H1 (cell line): ENCODE results near the gene SESN1. TPM values are rescaled to one million over a fixed set of nuclear protein-coding genes. Genes with fewer than 3 reads are reported as not detected.

ENCODE experiments used
- CTCF ChIA-PET: fragments of 300-600 bp; sonication (Branson Sonifier 250); formaldehyde crosslinking; loops from one replicate; lab custom pipeline; 2021; ENCODE audit not compliant: partially characterized antibody; lab: Charles Lee
- POLR2A ChIA-PET: fragments of 300-600 bp; sonication (Branson Sonifier 250); formaldehyde crosslinking; loops from one replicate; lab custom pipeline; 2021; ENCODE audit warnings: inconsistent platforms; ENCODE audit not compliant: partially characterized antibody; lab: Charles Lee
- DNase-seq, 2 experiments: peaks; one replicate each; pipeline versions ENCODE4 v3.0.0 to v3.0.0-alpha.2; 2010 to 2022; ENCODE audit warnings: low spot score in 2 of 2, low read depth in 1 of 2, mixed read lengths in 1 of 2
- FAIRE-seq: peaks from 2 replicates; lab custom pipeline; 2011; peaks lifted over from hg19 to GRCh38; lab: Jason Lieb, UNC
- H2AFZ ChIP-seq: 2 replicates; pipeline ENCODE4 v1.8.1; 2012; ENCODE audit warnings: low read length, inconsistent platforms
- H2AK5ac ChIP-seq: 2 replicates; pipeline ENCODE4 v1.6.1; 2013; ENCODE audit warnings: low read depth, low read length
- H2BK120ac ChIP-seq: replicated peaks from 2 replicates; pipeline ENCODE3; 2013; ENCODE audit warnings: low read depth, low read length, inconsistent platforms
- H2BK12ac ChIP-seq: 2 replicates; pipeline ENCODE4 v1.6.1; 2013; ENCODE audit warnings: low read depth, low read length
- H2BK15ac ChIP-seq: 2 replicates; pipeline ENCODE4 v1.6.1; 2013; ENCODE audit warnings: low read length
- H2BK20ac ChIP-seq: 2 replicates; pipeline ENCODE4 v1.6.1; 2013; ENCODE audit warnings: low read length
- H2BK5ac ChIP-seq: 2 replicates; pipeline ENCODE4 v1.6.1; 2013; ENCODE audit warnings: low read depth, low read length
- H3K14ac ChIP-seq: 2 replicates; pipeline ENCODE4 v1.6.1; 2013; ENCODE audit warnings: inconsistent platforms; ENCODE audit not compliant: insufficient read length
- H3K18ac ChIP-seq: 2 replicates; pipeline ENCODE4 v1.6.1; 2013; ENCODE audit warnings: low read length; ENCODE audit errors: extremely low read depth
- H3K23ac ChIP-seq: 2 replicates; pipeline ENCODE4 v1.6.1; 2013; ENCODE audit warnings: inconsistent platforms; ENCODE audit not compliant: insufficient read length
- H3K23me2 ChIP-seq: 2 replicates; pipeline ENCODE4 v1.6.1; 2013; ENCODE audit warnings: low read depth, low read length
- H3K27ac ChIP-seq: 2 replicates; pipeline ENCODE4 v1.6.1; 2011; ENCODE audit warnings: low read depth, low read length, inconsistent platforms
- H3K27me3 ChIP-seq, 4 experiments: replicated peaks in 1 of 4; 1 replicate in 1 of 4; 2 replicates in 3 of 4; pipeline versions ENCODE4 v1.6.1 to v1.8.1; 2011 to 2013; ENCODE audit warnings: low read length in 3 of 4, mild to moderate bottlenecking in 3 of 4, inconsistent platforms in 2 of 4, mixed read lengths in 2 of 4, moderate library complexity in 1 of 4; ENCODE audit not compliant: control insufficient read depth in 3 of 4, insufficient read depth in 3 of 4; ENCODE audit errors: extremely low read depth in 1 of 4
- H3K36me3 ChIP-seq, 4 experiments: 2 replicates each; pipeline versions ENCODE4 v1.6.1 to v1.8.1; 2011 to 2013; ENCODE audit warnings: mild to moderate bottlenecking in 4 of 4, low read length in 3 of 4, moderate library complexity in 2 of 4, control low read depth in 1 of 4, inconsistent platforms in 1 of 4; ENCODE audit not compliant: insufficient read depth in 4 of 4, control insufficient read depth in 2 of 4
- H3K4ac ChIP-seq: replicated peaks from 2 replicates; pipeline ENCODE3; 2013; ENCODE audit warnings: low read length, low read depth, mixed read lengths, inconsistent platforms; ENCODE audit not compliant: insufficient read length
- H3K4me1 ChIP-seq, 4 experiments: replicated peaks in 1 of 4; 1 replicate in 1 of 4; 2 replicates in 3 of 4; pipeline versions ENCODE4 v1.6.1 to v1.8.1; 2011 to 2013; ENCODE audit warnings: low read length in 3 of 4, inconsistent platforms in 2 of 4, mixed read lengths in 1 of 4; ENCODE audit not compliant: insufficient read depth in 4 of 4, control insufficient read depth in 3 of 4
- H3K4me2 ChIP-seq, 2 experiments: 2 replicates each; pipeline versions ENCODE4 v1.6.1 to v1.8.1; 2011 to 2013; ENCODE audit warnings: low read depth in 2 of 2, low read length in 2 of 2, control low read depth in 1 of 2, inconsistent platforms in 1 of 2, mild to moderate bottlenecking in 1 of 2; ENCODE audit not compliant: insufficient read depth in 1 of 2
- H3K4me3 ChIP-seq, 4 experiments: fragments of 200-600, 300-600 bp in 1 of 4; sonication (generic), shearing (Covaris generic), sonication (Bioruptor Twin) in 1 of 4; 2 replicates each; pipeline versions ENCODE4 v1.5.1 to v1.8.1; 2011 to 2016; ENCODE audit warnings: low read length in 4 of 4, low read depth in 3 of 4, control low read depth in 2 of 4, inconsistent platforms in 2 of 4, mild to moderate bottlenecking in 2 of 4, mixed read lengths in 1 of 4, moderate library complexity in 1 of 4; ENCODE audit not compliant: insufficient read depth in 2 of 4; ENCODE audit errors: extremely low read depth in 1 of 4
- H3K56ac ChIP-seq: replicated peaks from 2 replicates; pipeline ENCODE3; 2013; ENCODE audit warnings: low read depth, mild to moderate bottlenecking, mixed read lengths, low read length, inconsistent platforms; ENCODE audit not compliant: insufficient read length
- H3K79me1 ChIP-seq: 2 replicates; pipeline ENCODE4 v1.6.1; 2013; ENCODE audit warnings: low read depth, low read length, control low read depth
- H3K79me2 ChIP-seq, 2 experiments: 2 replicates each; pipeline versions ENCODE4 v1.6.1 to v1.8.1; 2012 to 2013; ENCODE audit warnings: low read length in 2 of 2, mild to moderate bottlenecking in 2 of 2, inconsistent platforms in 1 of 2; ENCODE audit not compliant: insufficient read depth in 2 of 2, control insufficient read depth in 1 of 2
- H3K9ac ChIP-seq, 4 experiments: replicated peaks in 1 of 4; 1 replicate in 1 of 4; 2 replicates in 3 of 4; pipeline versions ENCODE4 v1.6.1 to v1.8.1; 2011 to 2013; ENCODE audit warnings: low read depth in 3 of 4, low read length in 3 of 4, control low read depth in 2 of 4, mild to moderate bottlenecking in 2 of 4, moderate library complexity in 2 of 4, inconsistent platforms in 1 of 4; ENCODE audit errors: extremely low read depth in 1 of 4
- H3K9me3 ChIP-seq, 2 experiments: 2 replicates each; pipeline versions ENCODE4 v1.6.1 to v1.8.1; 2012 to 2013; ENCODE audit warnings: mild to moderate bottlenecking in 2 of 2, moderate library complexity in 2 of 2, control low read depth in 1 of 2, inconsistent platforms in 1 of 2, low read depth in 1 of 2, low read length in 1 of 2, mixed read lengths in 1 of 2; ENCODE audit not compliant: insufficient read depth in 2 of 2
- H4K20me1 ChIP-seq, 2 experiments: replicated peaks in 1 of 2; 2 replicates each; pipeline versions ENCODE3 to v1.8.1; 2011 to 2013; ENCODE audit warnings: inconsistent platforms in 2 of 2, low read length in 2 of 2, mild to moderate bottlenecking in 1 of 2; ENCODE audit not compliant: insufficient read depth in 2 of 2, control insufficient read depth in 1 of 2
- H4K5ac ChIP-seq: 2 replicates; pipeline ENCODE4 v1.6.1; 2013; ENCODE audit warnings: low read length, low read depth, mixed read lengths, inconsistent platforms; ENCODE audit not compliant: insufficient read length
- H4K8ac ChIP-seq: 2 replicates; pipeline ENCODE4 v1.8.0; 2013; ENCODE audit warnings: mild to moderate bottlenecking, moderate library complexity, low read length, inconsistent platforms; ENCODE audit not compliant: insufficient read depth; ENCODE audit errors: extremely low read depth
- H4K91ac ChIP-seq: replicated peaks from 2 replicates; pipeline ENCODE3; 2013; ENCODE audit warnings: low read length, mixed read lengths, inconsistent platforms; ENCODE audit not compliant: insufficient read length
- ASH2L ChIP-seq: fragments of 200-600, 300-600 bp; sonication (generic); IDR thresholded peaks from one replicate; pipeline ENCODE4 v1.7.1; 2017; ENCODE audit warnings: low read length
- BCL11A ChIP-seq, 2 experiments: IDR thresholded peaks; one replicate each; pipeline ENCODE4 v1.6.1; 2011; ENCODE audit warnings: low read depth in 2 of 2, low read length in 2 of 2, mild to moderate bottlenecking in 2 of 2
- BRCA1 ChIP-seq: IDR thresholded peaks from 2 replicates; pipeline ENCODE4 v1.6.1; 2012; ENCODE audit warnings: low read depth, low read length, improper control_type of control experiment
- FOSL1 ChIP-seq: IDR thresholded peaks from 2 replicates; pipeline ENCODE4 v1.6.1; 2011; ENCODE audit warnings: mild to moderate bottlenecking, low read depth, low read length, moderate library complexity; ENCODE audit not compliant: insufficient read depth
- GABPA ChIP-seq: IDR thresholded peaks from 2 replicates; pipeline ENCODE4 v1.6.1; 2011; ENCODE audit warnings: mild to moderate bottlenecking, low read length, moderate library complexity, borderline replicate concordance; ENCODE audit not compliant: insufficient read depth
- GTF2F1 ChIP-seq: IDR thresholded peaks from 2 replicates; pipeline ENCODE4 v1.6.1; 2012; ENCODE audit warnings: low read depth, low read length, improper control_type of control experiment, borderline replicate concordance
- JUND ChIP-seq: IDR thresholded peaks from 2 replicates; pipeline ENCODE4 v1.6.1; 2011; ENCODE audit warnings: mild to moderate bottlenecking, improper control_type of control experiment, low read length
- KDM5A ChIP-seq: fragments of 200-600 bp; IDR thresholded peaks from 2 replicates; pipeline ENCODE4 v1.7.1; 2012; ENCODE audit warnings: mild to moderate bottlenecking, low read length, inconsistent platforms, mixed read lengths
- RNF2 ChIP-seq: fragments of 200-900, 300-1000 bp; sonication (generic); IDR thresholded peaks from 2 replicates; pipeline ENCODE4 v1.7.1; 2016; ENCODE audit warnings: borderline replicate concordance, low read depth, mild to moderate bottlenecking, antibody characterized with exemption, low read length; ENCODE audit not compliant: poor library complexity, severe bottlenecking; ENCODE audit errors: missing control alignments
- SIX5 ChIP-seq: IDR thresholded peaks from 2 replicates; pipeline ENCODE4 v1.6.1; 2011; ENCODE audit warnings: mild to moderate bottlenecking, low read depth, low read length
- SRF ChIP-seq: IDR thresholded peaks from 2 replicates; pipeline ENCODE4 v1.6.1; 2011; ENCODE audit warnings: mild to moderate bottlenecking, low read depth, low read length, moderate library complexity
- TAF7 ChIP-seq: optimal IDR thresholded peaks from 2 replicates; pipeline ENCODE3; 2011; ENCODE audit warnings: low read depth, mild to moderate bottlenecking, inconsistent platforms, low read length, moderate library complexity, borderline replicate concordance
- TEAD4 ChIP-seq: IDR thresholded peaks from 2 replicates; pipeline ENCODE4 v1.6.1; 2012; ENCODE audit warnings: low read depth, low read length, inconsistent platforms, mixed read lengths
- ZNF274 ChIP-seq: IDR thresholded peaks from 2 replicates; pipeline ENCODE4 v1.7.0; 2012; ENCODE audit warnings: low read length, borderline replicate concordance; ENCODE audit errors: extremely low read depth
- WGBS, 2 experiments: shearing (Covaris generic) in 1 of 2; methylation state at CpG; one replicate each; pipeline versions ENCODE4 v1.1.6 to v1.1.7; 2013 to 2015; ENCODE audit warnings: low lambda C conversion rate in 2 of 2, mixed read lengths in 2 of 2, inconsistent platforms in 1 of 2, low coverage in 1 of 2, missing lambda C conversion rate in 1 of 2; ENCODE audit not compliant: insufficient replicate concordance in 2 of 2, insufficient coverage in 1 of 2, insufficient read length in 1 of 2; ENCODE audit errors: extremely low coverage in 1 of 2, missing lambda C conversion rate in 1 of 2; 5-methylcytosine and 5-hydroxymethylcytosine counted together
- polyA plus RNA-seq, 7 experiments: library from polyadenylated mRNA; depleted of rRNA in 3 of 7; stranded (reverse) in 5 of 7; unstranded in 2 of 7; fragments of >200 nt in 5 of 7; fragments of 200-250 nt in 2 of 7; gene quantifications; 1 replicate in 5 of 7; 2 replicates in 1 of 7; 4 replicates in 1 of 7; pipeline versions ENCODE4 v1.2.1 to v1.2.3, GENCODE V29; 2011 to 2013; ENCODE audit warnings: missing spikeins in 2 of 7, mixed read lengths in 2 of 7
- total RNA-seq: library from RNA; stranded (reverse); fragmentation: NEBNext Ultra II Directional; extraction: Animal tissue kit (Norgen Biotek cat#: 25700); gene quantifications from 2 replicates; pipeline ENCODE4 v1.2.1, GENCODE V29; 2021

SESN1 gene
- total and polyA plus RNA-seq, 2 of the 8 experiments (the other 6 are each of a cell fraction or from before 2014, with no cell fraction given), result 12.8 to 15.6 TPM

DNA sequence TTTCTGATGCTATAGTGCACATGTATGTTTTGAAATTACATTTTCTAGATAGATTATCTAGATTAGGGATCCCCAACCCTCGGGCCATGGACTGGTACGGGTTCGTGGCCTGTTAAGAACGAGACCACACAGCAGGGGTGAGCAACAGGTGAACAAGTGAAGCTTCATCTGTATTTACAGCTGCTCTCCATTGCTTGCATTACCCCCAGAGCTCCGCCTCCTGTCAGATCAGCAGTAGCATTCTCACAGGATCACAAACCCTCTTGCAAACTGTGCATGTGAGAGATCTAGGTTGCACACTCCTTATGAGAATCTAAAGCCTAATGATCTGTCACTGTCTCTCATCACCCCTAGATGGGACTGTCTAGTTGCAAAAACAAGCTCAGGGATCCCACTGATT lies 11.0 kb upstream of the SESN1 start:
- no peaks in the 10 kb centered on the region for H3K9me3 ChIP-seq
- H2BK20ac ChIP-seq, result no peak overlapping the region
- H3K79me1 ChIP-seq, result no peaks in the 10 kb centered on the region
- H3K23me2 ChIP-seq, result no peaks in the 10 kb centered on the region
- H3K4me3 ChIP-seq, result no peak overlapping the region
- no peak overlapping the region for H4K91ac ChIP-seq
- H3K18ac ChIP-seq, result no peak overlapping the region
- no peak overlapping the region for H3K27ac ChIP-seq
- no peak overlapping the region for H4K5ac ChIP-seq
- ChIA-PET POLR2A (no interaction called here), CTCF (interaction anchor here (0.5 kb wide), 1 partner anchor 15 kb away, joined by 3 read pairs; no protein-coding TSS in a partner anchor)
- no peak for FAIRE-seq
- H2AK5ac ChIP-seq, result no peak overlapping the region
- H3K4me1 ChIP-seq, result no peaks in the 10 kb centered on the region
- no peak overlapping the region for H3K4me2 ChIP-seq
- no peaks in the 10 kb centered on the region for H4K20me1 ChIP-seq
- H4K8ac ChIP-seq, result no peak overlapping the region
- no peak overlapping the region for H2AFZ ChIP-seq
- no peak overlapping the region for H2BK12ac ChIP-seq
- no peaks in the 10 kb centered on the region for H3K79me2 ChIP-seq
- H3K36me3 ChIP-seq, result no peaks in the 10 kb centered on the region
- no peak overlapping the region for H3K56ac ChIP-seq
- H3K9ac ChIP-seq, result no peak overlapping the region
- no peak overlapping the region for H2BK15ac ChIP-seq
- no peak overlapping the region for H3K23ac ChIP-seq
- no peak overlapping the region for H2BK120ac ChIP-seq
- H3K14ac ChIP-seq, result no peak overlapping the region
- H3K4ac ChIP-seq, result no peak overlapping the region
- WGBS, 2 experiments, result 94% methylated on average over 5 of the region's 5 CpGs; no CpG with 5 or more reads in 1 of the 2 experiments
- no peaks in the 10 kb centered on the region for H3K27me3 ChIP-seq
- H2BK5ac ChIP-seq, result no peak overlapping the region
- no peak for DNase-seq
- TF ChIP-seq SIX5 (no peak), GABPA (no peak), ZNF274 (no peak), JUND (no peak), BRCA1 (no peak), SRF (no peak), ASH2L (no peak), RNF2 (no peak), FOSL1 (no peak), KDM5A (no peak), BCL11A (IDR thresholded peaks at IDR 0.05; ENCODE audit: low read depth in 2 of 2, low read length in 2 of 2) (no peak), TEAD4 (no peak), TAF7 (no peak), GTF2F1 (no peak)
